Type B pancreatic cell (in vitro differentiated cells): ENCODE measurements around the gene SAP30L. TPM values are rescaled to one million over a fixed set of nuclear protein-coding genes. Genes with fewer than 3 reads are reported as not detected.

Source experiments
- DNase-seq: peaks from one replicate; pipeline ENCODE4 v3.0.0; 2021; ENCODE audit warnings: mixed read lengths; ENCODE audit not compliant: unreplicated experiment; ENCODE audit errors: extremely low spot score
- H3K27ac Mint-ChIP-seq: 2 replicates; pipeline ENCODE4 v1.8.0; 2021; ENCODE audit warnings: mild to moderate bottlenecking, mixed read lengths
- H3K27me3 Mint-ChIP-seq: 2 replicates; pipeline ENCODE4 v1.8.0; 2021; ENCODE audit warnings: mixed read lengths
- H3K36me3 Mint-ChIP-seq: 2 replicates; pipeline ENCODE4 v1.8.0; 2021; ENCODE audit warnings: mixed read lengths
- H3K4me1 Mint-ChIP-seq: one replicate; pipeline ENCODE4 v1.8.0; 2021; ENCODE audit warnings: mixed read lengths; ENCODE audit not compliant: unreplicated experiment
- H3K4me3 Mint-ChIP-seq: 2 replicates; pipeline ENCODE4 v1.8.0; 2021; ENCODE audit warnings: mild to moderate bottlenecking, mixed read lengths
- H3K9me3 Mint-ChIP-seq: 2 replicates; pipeline ENCODE4 v1.8.0; 2021; ENCODE audit warnings: mixed read lengths
- total RNA-seq: library from RNA; stranded (reverse); gene quantifications from 2 replicates; pipeline ENCODE4 v1.2.1, GENCODE V29; 2021; ENCODE audit warnings: low replicate concordance
- TF ChIP-seq, protein P1 (sequence below): fragments of 200-600 bp; sonication (generic); conservative IDR thresholded peaks from 2 replicates; pipeline ENCODE4 v1.5.0; 2021; ENCODE audit warnings: antibody characterized with exemption, mild to moderate bottlenecking

The SAP30L gene
- total RNA-seq, 1 donor from 2014 or later, result 43.7 TPM

DNA sequence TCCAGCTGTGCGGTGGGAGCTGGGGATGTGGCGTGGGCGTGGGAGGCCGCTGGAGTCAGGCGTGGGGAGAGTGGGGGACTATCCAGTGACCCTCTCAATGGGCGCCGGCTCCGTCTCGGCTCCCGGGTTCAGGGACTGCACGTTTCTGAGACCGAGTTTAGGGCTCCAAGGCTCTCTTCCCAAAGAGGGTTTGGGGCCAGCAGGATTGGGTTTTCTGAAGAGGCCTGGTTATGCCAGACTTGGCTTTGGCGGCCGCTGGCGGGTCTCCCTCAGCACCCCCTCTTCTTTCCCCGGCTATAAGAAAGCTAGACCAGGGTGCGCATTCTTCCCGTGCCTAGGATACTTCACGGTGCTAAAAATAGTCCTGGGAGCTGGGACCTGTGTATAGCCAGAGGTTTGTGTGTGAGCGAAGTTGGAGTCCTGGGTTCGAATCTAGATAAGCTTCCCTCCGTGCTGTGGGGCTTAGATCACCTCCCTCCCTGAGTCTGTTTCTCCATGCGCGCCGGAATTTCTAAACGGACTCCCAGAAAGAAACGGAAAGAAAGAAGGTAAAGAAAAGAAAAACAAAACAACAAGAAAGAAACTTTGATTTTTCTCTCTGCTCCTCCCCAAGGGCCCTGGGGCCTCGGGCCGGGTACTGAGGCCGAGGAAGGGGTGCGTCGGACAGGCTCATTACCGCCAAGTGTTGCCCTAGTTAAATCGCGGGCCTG is 27.2 kb downstream of the SAP30L start:
- TF ChIP-seq, protein P1, sequence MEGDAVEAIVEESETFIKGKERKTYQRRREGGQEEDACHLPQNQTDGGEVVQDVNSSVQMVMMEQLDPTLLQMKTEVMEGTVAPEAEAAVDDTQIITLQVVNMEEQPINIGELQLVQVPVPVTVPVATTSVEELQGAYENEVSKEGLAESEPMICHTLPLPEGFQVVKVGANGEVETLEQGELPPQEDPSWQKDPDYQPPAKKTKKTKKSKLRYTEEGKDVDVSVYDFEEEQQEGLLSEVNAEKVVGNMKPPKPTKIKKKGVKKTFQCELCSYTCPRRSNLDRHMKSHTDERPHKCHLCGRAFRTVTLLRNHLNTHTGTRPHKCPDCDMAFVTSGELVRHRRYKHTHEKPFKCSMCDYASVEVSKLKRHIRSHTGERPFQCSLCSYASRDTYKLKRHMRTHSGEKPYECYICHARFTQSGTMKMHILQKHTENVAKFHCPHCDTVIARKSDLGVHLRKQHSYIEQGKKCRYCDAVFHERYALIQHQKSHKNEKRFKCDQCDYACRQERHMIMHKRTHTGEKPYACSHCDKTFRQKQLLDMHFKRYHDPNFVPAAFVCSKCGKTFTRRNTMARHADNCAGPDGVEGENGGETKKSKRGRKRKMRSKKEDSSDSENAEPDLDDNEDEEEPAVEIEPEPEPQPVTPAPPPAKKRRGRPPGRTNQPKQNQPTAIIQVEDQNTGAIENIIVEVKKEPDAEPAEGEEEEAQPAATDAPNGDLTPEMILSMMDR, result no peak
- no peaks in the 10 kb centered on the region for H3K9me3 Mint-ChIP-seq
- no peak for DNase-seq
- H3K4me1 Mint-ChIP-seq, result peaks cover 14% of the 10 kb centered on the region
- H3K27me3 Mint-ChIP-seq, result peaks cover 90% of the 10 kb centered on the region
- peak overlapping the region; percentile 77 for H3K4me3 Mint-ChIP-seq
- H3K27ac Mint-ChIP-seq, result peak overlapping the region; percentile 65
- no peaks in the 10 kb centered on the region for H3K36me3 Mint-ChIP-seq

DNA sequence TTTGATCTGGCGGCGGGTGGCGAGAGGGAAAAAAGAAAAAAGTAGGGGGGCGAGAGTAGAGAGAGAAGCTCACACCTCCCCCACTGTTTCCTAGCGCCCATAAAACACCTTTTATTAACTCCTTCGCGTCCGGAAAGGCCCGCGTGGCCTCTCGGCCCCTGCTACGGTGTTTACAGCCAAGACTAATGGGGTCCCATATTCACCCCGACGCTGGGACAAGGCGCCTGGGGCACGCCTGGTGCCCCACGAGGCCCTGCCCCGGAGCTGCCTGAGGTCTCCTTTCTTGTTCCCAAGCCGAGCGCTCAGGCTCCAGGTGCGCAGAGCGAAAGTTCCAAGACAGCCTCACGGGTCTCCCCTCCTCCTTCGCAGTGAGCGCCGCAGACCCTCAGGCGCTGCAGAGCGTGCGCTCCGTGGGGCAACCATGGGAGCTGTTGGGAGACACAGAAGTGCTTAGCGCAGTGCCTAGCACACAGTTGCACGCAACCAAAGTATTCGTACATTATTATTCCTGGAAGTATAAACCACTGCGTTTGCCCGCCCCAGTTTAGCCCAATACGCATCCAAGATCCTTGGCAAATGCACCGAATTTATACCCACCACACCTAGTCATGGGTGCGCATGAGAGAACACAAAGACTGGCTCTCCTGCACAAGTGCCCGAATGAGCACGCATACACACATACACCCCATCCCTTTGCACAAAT is 27.9 kb downstream of the SAP30L start:
- peak overlapping the region; percentile 44 for H3K4me3 Mint-ChIP-seq

DNA sequence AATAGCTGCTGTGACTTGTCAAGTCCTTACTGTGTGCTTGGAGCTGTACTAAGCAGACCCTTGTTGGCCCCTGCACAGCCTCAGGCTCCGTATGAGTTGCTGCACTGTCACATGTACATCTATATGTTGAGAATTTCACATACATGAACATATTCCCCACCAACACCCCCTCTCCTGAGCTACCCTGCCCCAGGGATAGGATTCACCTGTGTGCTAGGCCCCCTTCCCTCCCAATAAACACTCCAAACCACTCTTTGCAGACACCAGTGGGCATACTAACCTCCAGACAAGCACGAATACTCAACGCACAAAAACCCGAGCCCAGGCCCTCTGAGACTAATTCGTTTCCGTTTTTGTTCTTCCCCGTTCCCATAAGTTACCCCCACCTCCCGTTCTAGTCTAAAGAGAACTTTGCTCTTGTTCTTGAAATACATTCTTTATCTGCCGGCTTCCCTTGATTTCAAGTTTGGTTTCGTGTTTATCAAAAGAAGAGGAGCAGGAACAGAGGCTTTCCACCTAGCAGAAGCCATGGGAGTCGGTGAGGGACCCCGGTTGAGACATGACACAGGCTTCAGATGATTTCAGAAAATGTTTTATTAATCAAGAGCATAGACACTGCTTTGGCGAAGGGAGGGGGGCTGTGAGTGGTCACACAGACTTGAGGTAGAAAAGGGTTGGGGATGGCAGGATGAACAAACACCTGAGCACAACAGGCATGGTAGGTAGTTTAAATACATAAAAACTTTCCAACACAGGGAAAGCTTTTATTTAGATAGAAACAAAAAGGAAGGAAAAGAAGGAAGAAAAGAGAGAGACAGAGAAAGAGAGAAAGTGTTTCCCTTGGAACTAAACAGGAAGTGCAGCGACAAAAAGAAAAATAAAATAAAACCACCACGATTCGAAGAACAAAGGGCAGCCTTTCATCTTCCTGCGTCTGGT is 28.9 kb downstream of the SAP30L start:
- H3K36me3 Mint-ChIP-seq, result no peaks in the 10 kb centered on the region
- H3K27ac Mint-ChIP-seq, result peak overlapping the region; percentile 8
- H3K4me1 Mint-ChIP-seq, result peaks cover 18% of the 10 kb centered on the region
- peak overlapping the region; percentile 44 for H3K4me3 Mint-ChIP-seq
- TF ChIP-seq, protein P1, result no peak
- H3K9me3 Mint-ChIP-seq, result no peaks in the 10 kb centered on the region
- peaks cover 96% of the 10 kb centered on the region for H3K27me3 Mint-ChIP-seq
- no peak for DNase-seq

More for the DNA sequence above, 27.9 kb downstream of the SAP30L start:
- peaks cover 94% of the 10 kb centered on the region for H3K27me3 Mint-ChIP-seq
- H3K9me3 Mint-ChIP-seq, result no peaks in the 10 kb centered on the region
- TF ChIP-seq, protein P1, result no peak
- H3K27ac Mint-ChIP-seq, result peak overlapping the region; percentile 39
- H3K4me1 Mint-ChIP-seq, result peaks cover 14% of the 10 kb centered on the region
- no peaks in the 10 kb centered on the region for H3K36me3 Mint-ChIP-seq
- no peak for DNase-seq

DNA sequence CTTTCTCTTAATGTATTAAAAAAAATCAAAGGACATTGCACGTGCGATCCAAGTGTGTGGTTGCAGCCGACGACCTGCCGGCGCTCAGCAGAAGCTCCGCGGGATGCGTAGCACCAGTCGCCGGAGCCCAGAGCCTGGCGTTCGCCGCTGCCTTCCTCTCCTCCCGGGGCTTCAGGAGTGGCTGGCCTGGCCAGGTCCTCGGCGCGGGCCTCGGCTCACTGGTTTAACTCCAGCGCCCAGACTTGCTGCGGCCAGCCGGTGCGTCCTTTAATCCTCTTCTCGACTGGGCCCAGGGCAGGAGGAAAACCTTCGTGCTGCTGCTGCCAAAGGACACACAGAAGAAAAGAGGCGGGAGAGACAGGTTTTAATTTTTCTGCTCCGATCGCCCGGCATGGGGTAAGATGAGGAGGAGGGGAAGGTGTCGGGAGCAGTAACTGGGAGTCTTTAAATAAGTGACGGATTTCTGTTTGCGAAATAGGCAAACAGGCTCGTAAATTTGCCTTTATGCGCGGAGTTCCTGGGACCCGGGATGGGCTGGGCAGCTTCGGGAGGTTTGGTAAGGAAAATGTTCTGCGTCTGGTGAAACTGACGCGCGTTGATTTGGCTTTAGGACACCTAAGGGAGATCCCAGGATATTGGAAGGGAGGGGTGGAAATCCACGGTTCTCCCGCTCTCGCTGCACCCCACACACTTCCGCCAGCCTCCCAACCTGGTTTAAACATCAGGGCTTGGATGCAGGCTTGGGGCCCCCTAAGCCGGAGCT is 30.0 kb downstream of the SAP30L start:
- no peaks in the 10 kb centered on the region for H3K36me3 Mint-ChIP-seq
- TF ChIP-seq, protein P1, result no peak
- H3K27me3 Mint-ChIP-seq, result peaks cover 96% of the 10 kb centered on the region
- H3K4me3 Mint-ChIP-seq, result peak overlapping the region; percentile 83
- DNase-seq, result no peak
- no peak overlapping the region for H3K27ac Mint-ChIP-seq
- peaks cover 24% of the 10 kb centered on the region for H3K4me1 Mint-ChIP-seq
- no peaks in the 10 kb centered on the region for H3K9me3 Mint-ChIP-seq
